ENCODE measurements around the gene SOCS1.
A peak's percentile ranks its signal among the peaks of the same experiment; 100 is the strongest.

SOCS1 gene

GRCh38 chr16:11242658-11243057 lies 13.3 kb downstream of the SOCS1 start:
- no peak for DNase-seq

- DNase-seq: no peak
Observed at GRCh38 chr16:11241480-11242204, 14.4 kb downstream of the SOCS1 start.

DNA sequence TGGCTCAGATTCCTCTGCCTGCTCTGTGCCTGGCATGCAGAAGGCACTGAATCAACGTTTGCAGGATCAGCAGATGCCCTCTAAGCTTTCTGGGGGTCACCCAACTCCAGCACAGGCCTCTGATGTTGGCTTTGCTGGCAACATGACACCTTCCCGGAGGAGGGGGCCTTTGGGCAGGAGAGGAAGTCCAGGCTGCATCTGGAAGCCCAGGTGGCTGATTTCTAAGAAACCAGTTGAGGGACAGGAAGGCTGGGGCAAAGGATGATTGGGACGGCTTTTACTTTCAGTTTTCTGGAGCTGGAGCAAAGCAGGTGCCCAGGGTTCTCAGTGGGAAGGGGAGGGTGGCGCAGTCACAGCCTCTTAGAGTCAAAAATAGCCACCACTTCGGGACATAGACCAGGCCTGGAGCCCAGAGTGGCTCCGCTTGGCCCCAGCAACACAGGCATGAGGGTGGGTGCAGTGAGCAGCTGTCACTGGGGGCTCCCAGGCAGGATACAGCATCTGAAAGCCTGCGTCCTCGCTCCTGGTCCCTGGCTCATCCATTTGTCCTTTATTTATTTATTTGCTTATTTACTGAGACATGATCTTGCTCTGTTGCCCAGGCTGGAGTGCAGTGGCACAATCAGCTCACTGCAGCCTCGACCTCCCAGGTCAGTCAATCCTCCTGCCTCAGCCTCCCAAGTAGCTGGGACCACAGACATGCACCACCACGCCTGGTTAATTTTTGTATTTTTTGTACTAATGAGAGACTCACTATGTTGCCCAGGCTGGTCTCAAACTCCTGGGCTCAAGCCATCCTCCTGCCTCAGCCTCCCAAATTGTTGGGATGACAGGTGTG lies 15.1 kb downstream of the SOCS1 start:
- no peak for DNase-seq

DNA sequence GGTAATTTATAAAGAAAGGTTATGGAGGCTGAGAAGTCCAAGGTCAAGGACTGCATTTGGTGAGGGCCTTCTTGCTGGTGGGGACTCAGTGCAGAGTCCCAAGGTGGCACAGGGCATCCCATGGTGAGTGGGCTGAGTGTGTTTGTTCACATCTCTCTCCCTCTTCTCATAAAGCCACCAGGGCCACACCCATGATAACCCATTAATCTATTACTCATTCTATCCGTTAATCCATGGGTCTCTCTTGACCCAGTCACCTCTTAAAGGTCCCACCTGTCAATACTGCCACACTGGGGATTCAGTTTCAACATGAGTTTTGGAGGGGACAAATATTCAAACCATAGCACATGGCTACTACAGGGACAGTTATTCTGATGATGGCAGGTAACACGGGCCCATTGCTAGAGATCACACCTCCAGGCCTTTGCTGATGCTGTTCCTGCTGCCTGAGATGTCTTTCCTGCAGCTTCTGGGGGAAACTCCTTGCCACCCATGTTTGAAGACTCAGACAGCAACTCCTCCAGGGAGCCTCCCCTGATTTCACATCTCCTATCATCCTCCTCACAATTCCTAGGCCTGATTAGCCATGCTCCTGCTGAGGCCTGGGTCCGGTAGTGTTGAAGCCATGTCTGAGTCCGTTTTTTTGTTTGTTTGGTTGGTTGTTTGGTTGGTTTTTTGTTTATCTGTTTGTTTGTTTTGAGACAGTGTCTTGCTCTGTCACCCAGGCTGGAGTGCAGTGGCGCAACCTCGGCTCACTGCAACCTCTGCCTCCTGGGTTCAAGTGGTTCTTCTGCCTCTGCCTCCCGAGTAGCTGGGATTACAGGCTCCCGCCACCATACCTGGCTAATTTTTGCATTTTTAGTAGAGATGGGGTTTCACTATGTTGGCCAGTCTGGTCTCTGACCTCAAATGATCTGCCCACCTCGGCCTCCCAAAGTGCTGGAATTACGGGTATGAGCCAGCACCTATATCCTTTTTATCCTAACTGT lies 16.1 kb downstream of the SOCS1 start:
- no peak for DNase-seq

DNA sequence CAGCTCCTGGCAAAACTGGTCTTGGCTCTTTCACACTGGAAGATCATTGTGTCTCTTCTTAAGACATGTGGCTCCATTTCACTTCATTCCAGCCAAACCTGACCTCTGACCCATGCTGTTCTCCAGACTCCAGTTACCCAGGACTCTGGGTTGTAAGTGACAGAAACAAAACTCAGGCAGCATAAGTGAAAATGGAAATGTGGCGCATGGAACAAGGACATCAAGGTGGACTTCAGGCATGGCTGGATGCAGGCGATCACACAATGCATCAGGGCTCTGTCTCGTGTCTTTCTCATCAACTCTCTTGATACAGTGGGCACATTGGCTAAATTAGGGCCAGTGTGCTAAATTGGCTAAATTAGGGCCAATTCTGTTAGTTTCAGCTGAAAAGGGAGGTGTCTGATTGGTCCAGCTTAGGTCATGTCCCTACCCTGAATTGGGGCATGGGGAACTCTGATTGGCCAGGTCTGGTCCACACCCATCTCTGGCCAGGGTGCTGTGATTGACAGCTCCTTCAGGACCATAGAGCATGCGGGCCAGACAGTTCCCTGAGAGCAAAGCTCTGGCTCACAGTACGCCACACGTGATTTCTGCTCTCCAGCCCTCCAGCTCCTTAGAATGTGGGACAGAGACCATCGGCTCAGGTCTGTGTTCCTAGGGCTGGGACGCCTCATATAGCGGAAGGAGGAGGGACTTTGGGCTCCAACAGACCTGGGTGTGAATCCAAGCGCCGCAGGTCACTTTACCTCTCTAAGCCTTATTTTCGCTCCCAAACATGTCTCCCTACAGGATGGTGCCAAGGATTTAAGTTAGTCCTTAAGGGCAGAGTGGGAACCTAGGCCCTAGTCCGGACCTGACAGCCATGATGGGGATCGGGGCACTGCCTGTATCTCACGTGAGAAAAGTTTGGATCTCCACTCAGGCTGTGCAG lies 17.5 kb downstream of the SOCS1 start:
- DNase-seq: no peak

- no peak for DNase-seq
Observed at GRCh38 chr16:11236461-11237254, 19.3 kb downstream of the SOCS1 start.

- DNase-seq: no peak
Observed at GRCh38 chr16:11235703-11235991, 20.4 kb downstream of the SOCS1 start.

GRCh38 chr16:11234884-11235702 lies 20.9 kb downstream of the SOCS1 start:
- DNase-seq: no peak

GRCh38 chr16:11233727-11234376 lies 22.2 kb downstream of the SOCS1 start:
- DNase-seq: peak; percentile 88

DNA sequence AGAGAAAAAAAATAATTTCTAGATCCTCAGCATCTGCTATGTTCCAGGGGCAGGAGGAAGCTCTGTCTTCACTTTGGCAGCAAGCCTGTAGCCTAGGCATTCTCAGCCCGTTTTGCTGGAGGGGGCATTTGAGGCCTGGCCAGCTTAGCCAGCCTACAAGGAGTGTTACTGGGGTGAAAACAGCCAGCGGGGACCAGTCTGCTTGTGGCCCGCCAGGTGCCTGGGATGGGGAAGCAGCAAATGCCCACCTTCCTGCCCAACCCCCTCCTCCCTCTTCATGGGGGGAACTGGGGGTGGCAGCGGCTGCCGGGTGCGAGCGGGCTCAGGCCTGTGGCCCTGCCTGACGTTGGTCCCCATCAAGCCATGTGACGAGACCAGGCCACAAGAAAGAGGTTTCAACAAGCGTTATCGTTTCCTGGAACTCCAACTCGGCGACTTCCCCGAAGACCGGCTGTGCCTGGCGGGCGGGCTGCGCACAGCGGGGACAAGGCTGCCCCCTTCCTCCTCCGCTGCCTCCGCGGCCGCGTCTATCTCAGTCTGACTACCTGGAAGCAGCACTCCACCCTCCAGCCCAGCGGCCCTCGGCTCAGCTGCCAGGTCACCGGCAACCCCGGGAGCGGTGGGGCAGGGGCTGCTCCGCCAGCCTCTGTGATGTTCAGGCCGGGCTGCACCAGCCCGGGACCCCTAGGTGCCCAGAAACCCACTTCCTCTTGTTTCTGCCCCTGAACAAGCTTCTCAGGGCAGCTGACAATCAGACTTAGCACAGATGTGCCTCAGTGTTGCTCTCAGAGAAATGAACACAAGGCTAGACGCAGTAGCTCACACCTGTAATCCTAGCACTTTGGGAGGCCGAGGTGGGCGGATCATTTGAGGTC lies 22.9 kb downstream of the SOCS1 start:
- DNase-seq: peak; percentile 95

GRCh38 chr16:11232302-11232851 lies 23.6 kb downstream of the SOCS1 start:
- no peak for DNase-seq

- DNase-seq: no peak
Observed at GRCh38 chr16:11231367-11231970, 24.5 kb downstream of the SOCS1 start.

DNA sequence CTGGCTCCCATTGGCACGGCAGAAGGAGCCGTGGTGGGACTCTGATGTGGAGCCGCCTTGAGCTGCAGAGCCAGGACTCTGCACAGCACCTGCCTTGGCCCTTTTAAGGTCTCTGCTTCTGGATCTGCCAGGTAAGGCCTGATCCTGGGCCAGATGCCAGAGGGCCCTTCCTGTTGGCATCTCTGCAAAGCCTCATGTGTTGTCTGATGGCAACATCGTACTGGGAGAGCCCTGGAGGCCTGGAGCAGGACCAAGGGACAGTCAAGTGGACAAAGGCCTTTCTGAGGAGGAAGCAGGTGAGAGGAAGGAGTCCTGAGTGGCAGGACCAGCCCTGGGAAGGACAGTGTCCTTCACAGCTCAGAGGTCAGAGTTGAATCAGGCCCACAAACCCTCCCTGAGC lies 26.1 kb downstream of the SOCS1 start:
- no peak for DNase-seq

DNA sequence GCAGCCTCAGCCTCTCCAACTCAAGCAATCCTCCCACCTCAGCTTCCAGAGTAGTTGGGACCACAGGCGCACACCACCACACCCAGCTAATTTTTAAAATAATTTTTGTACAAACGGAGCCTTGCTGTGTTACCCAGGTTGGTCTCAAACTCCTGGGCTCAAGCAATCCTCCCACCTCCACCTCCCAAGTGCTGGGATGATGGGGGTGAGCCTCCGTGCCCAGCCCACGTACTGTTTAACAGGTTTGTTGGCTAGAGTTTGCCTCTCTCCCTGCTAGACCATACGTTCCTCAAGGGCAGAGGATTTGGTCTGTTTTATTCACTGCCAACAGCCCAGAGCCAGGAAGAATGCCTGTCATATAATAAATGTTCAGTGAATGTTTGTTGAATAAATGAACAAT lies 26.6 kb downstream of the SOCS1 start:
- DNase-seq: no peak

- DNase-seq: peak; percentile 58
Observed at GRCh38 chr16:11225677-11226549, 30.1 kb downstream of the SOCS1 start.

- DNase-seq: peak; percentile 91
Observed at GRCh38 chr16:11224894-11225676, 30.9 kb downstream of the SOCS1 start.
